Astrocyte of the cerebellum (primary cell): ENCODE results near the gene F2RL2.
"Not testable (repeated sequence)": the region's sequence is repeated elsewhere in the genome, so short reads cannot be mapped to it uniquely, and the experiment has no call there.

Experiments
- DNase-seq: peaks from one replicate; pipeline ENCODE4 v3.0.0-alpha.2; 2011; ENCODE audit warnings: low read depth
- H3K4me3 ChIP-seq: 2 replicates; pipeline ENCODE4 v1.5.1; 2011; ENCODE audit warnings: mild to moderate bottlenecking, low read depth, low read length, moderate library complexity
- in situ Hi-C: cut with HindIII; loops from 2 replicates; pipeline ENCODE4 v1.10.0; 2017; ENCODE audit warnings: low sequenced_read_pairs
- TF ChIP-seq, protein P1 (sequence below): IDR thresholded peaks from 2 replicates; pipeline ENCODE4 v1.5.1; 2012; ENCODE audit warnings: low read length, low read depth, moderate library complexity, mild to moderate bottlenecking; ENCODE audit errors: missing control alignments

Gene F2RL2

DNA sequence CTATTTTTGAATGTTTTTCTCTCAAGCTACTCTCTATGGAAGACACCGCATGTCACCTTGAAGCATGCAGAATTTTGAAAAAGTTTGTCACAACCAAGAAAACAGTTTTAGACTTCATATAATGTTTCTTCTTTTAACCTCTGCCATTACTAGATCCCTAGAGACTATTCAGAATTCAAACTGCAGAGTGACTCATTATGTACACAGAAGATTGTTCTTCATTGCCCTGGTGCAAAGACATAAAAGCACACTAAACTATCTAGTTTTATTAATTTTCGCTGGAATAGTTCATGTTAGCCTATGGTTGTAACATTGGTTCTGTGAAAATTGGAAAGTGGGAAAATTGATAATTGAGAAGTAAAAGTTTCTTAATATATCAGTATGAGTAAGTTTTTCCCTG is 18.4 kb downstream of the F2RL2 start:
- no peak overlapping the region for H3K4me3 ChIP-seq
- no peak for DNase-seq
- in situ Hi-C loops = no loop called here
- TF ChIP-seq, protein P1, sequence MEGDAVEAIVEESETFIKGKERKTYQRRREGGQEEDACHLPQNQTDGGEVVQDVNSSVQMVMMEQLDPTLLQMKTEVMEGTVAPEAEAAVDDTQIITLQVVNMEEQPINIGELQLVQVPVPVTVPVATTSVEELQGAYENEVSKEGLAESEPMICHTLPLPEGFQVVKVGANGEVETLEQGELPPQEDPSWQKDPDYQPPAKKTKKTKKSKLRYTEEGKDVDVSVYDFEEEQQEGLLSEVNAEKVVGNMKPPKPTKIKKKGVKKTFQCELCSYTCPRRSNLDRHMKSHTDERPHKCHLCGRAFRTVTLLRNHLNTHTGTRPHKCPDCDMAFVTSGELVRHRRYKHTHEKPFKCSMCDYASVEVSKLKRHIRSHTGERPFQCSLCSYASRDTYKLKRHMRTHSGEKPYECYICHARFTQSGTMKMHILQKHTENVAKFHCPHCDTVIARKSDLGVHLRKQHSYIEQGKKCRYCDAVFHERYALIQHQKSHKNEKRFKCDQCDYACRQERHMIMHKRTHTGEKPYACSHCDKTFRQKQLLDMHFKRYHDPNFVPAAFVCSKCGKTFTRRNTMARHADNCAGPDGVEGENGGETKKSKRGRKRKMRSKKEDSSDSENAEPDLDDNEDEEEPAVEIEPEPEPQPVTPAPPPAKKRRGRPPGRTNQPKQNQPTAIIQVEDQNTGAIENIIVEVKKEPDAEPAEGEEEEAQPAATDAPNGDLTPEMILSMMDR = no peak

DNA sequence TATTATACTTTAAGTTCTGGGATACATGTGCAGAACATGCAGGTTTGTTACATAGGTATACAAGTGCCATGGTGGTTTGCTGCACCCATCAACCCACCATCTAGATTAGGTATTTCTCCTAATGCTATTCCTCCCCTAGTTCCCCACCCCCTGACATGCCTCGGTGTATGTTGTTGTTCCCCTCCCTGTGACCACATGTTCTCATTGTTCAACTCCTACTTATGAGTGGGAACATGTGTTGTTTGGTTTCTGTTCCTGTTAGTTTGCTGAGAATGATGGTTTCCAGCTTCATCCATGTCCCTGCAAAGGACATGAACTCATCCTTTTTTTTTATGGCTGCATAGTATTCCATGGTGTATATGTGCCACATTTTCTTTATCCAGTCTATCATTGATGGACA is 19.2 kb downstream of the F2RL2 start:
- in situ Hi-C loops, H3K4me3 ChIP-seq, DNase-seq: not testable (repeated sequence)

DNA sequence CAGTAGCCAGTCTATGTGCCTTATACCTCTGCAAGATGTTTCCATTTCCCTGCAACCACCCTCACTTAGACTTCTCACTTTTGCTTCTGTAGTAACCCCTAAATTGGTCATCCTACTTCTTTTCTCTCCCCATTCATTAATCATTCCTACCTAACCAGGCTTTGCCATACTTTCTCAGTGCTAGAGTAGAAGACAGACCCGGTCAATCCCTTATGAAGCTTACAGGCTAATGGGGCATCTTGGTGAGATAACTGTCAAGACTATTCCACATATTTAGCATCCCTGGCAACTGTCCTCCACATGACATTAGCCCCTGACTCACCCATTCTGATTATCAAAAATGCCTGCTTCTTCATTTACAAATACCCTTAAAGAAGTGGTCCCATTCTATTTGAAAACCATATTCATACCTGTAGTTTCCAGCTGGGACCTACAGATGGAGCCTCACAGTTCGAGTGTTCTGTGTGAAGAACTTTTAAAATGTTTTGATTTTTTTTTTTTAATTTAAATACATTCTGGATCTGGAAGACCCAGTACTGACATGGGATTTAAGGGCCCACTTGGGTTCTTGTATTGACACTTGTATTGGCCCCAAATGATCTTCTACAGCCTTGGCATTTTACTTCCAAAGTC is 21.0 kb downstream of the F2RL2 start:
- TF ChIP-seq, protein P1 = peak; percentile 63
- DNase-seq = no peak
- H3K4me3 ChIP-seq = no peak overlapping the region
- in situ Hi-C loops = no loop called here

DNA sequence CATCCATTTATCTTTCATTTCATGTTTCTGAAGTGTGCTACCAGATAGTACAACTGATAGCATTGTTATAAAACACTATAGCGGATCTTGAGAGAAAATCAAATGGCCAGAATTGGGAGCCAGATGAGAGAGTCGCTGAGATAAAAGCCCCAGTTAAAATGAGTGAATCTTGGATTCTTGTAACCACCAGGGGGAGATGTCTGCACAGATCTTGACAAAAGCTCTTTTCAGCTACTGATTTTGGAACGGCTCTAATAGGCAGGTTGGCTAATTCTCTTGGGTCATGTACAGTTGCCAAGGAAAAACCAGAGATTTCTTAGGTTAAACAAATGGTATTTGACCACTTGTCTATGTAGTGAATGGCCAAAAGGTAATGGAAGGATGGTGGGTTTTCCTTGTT is 21.7 kb downstream of the F2RL2 start:
- H3K4me3 ChIP-seq = no peak overlapping the region
- TF ChIP-seq, protein P1 = peak; percentile 71
- in situ Hi-C loops = no loop called here
- DNase-seq = peak; percentile 72

DNA sequence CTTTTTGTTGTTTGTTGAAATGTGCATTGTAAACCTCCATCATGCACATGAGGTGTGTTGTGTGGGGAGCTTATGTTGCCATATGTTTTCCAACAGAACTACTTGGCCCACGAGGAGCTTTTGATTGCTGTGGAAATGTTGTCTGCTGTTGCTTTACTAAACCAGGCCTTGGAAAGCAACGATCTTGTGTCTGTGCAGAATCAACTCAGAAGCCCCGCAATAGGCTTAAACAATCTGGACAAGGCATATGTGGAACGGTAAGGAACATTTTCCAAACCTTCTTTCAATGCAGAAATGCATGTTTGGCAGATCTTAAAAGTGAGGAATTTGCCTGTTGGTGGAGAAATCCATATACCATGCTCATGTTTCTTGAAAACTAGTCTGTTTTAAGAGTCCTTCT is 22.5 kb downstream of the F2RL2 start:
- no peak for DNase-seq
- in situ Hi-C loops = no loop called here
- TF ChIP-seq, protein P1 = no peak
- H3K4me3 ChIP-seq = no peak overlapping the region

DNA sequence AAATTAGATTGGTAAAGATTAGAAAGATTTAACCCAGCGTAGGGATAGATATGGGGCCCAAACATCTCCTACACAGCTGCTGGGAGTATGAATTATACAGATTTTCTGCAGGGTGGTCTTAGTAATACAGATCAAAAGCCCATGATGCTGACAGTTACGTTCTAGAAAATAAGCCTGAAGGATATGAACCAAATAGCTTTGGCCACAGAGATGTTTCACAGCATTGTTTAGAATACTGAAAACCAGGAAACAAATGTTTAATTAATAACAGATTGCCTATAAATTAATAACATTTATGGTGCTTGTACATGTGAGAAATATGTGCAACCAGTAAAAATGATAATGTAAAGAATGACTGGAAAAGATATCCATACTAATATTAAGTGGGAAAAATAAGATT is 24.7 kb downstream of the F2RL2 start:
- TF ChIP-seq, protein P1 = no peak
- H3K4me3 ChIP-seq = no peak overlapping the region
- DNase-seq = no peak
- in situ Hi-C loops = no loop called here

DNA sequence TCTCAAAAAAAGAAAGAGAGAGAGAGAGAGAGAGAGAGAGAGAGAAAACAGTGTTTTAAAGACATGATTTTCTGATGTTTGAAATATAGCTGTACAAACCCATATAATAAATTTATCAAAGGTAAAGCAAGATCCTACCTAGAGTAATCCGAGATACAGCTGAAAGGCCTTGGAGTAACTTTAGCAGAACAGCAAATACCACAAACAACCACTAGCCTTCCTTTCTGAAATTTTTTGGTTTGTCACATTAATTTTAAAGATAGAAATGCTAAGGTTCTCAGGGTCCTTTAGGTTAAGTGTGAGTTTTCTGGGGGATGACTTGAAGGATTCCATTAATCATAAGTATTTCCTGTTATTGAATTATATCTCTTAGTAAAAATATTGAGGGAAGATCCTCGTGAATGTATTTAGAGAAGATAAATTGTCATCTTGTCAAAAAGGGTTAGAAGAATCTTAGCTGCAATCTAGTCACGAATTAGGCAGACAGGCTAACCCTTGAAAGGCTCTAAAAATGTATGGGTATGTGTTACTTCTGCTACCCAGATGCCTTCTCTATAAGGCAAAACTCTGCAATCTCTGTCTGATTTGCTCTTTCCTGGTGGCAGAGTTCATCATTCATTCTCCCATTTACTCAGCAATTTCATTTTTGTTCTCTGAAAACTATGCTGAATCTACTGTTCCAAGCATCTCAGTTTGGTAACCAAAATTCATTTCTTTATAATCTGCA is 27.3 kb downstream of the F2RL2 start:
- no peak overlapping the region for H3K4me3 ChIP-seq
- in situ Hi-C loops = no loop called here
- DNase-seq = no peak
- TF ChIP-seq, protein P1 = no peak
